Lower leg skin (tissue), 3 donors: ENCODE data around the gene CAPN1.

Experiments
- POLR2A ChIP-seq, 2 donors: fragments of 450-650 bp; IDR thresholded peaks; one replicate each; pipeline ENCODE4 v1.6.1; 2016 to 2017; ENCODE audit warnings: antibody characterized with exemption in 2 of 2, mild to moderate bottlenecking in 1 of 2, moderate library complexity in 1 of 2
- TF ChIP-seq, protein P1 (sequence below), 3 donors: fragments of 450-650 bp; IDR thresholded peaks; one replicate each; pipeline ENCODE4 v1.5.1; 2016; ENCODE audit warnings: antibody characterized with exemption in 3 of 3, mild to moderate bottlenecking in 3 of 3, moderate library complexity in 2 of 3

DNA sequence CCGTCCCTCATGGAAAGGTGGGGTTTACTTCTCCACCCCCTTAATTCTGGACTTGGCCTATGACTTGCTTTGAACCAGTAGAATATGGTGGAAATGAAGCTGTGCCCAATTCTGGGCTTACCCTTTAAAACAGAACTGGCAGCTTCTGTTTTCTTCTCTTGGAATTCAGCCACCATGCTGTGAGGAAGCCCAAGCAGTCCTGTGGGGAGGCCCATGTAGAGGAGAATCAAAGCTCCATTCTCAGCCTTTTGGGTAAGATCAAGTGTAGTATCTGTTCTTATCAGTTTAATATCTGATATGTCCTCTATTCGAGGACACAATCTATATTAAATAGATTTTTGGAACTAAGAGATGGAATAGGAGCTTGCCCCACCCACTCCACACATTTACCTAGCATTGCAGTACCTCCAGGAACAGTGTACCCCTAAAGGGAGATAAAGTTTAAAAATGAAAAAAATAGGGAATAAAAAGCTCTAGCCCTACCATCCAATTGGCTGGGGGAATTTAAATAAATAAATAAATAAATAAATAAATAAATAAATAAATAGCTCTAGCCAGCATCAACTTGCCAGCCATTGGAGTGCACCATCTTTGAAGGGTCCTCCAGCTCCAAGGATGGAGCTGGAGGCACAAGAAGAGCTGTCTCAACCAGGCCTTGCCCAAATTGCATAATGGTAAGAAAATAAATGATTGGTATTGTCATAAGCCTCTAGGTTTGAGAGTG, 34.2 kb upstream of the CAPN1 start:
- TF ChIP-seq, protein P1, sequence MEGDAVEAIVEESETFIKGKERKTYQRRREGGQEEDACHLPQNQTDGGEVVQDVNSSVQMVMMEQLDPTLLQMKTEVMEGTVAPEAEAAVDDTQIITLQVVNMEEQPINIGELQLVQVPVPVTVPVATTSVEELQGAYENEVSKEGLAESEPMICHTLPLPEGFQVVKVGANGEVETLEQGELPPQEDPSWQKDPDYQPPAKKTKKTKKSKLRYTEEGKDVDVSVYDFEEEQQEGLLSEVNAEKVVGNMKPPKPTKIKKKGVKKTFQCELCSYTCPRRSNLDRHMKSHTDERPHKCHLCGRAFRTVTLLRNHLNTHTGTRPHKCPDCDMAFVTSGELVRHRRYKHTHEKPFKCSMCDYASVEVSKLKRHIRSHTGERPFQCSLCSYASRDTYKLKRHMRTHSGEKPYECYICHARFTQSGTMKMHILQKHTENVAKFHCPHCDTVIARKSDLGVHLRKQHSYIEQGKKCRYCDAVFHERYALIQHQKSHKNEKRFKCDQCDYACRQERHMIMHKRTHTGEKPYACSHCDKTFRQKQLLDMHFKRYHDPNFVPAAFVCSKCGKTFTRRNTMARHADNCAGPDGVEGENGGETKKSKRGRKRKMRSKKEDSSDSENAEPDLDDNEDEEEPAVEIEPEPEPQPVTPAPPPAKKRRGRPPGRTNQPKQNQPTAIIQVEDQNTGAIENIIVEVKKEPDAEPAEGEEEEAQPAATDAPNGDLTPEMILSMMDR (IDR thresholded peaks at IDR 0.05): no peak
- TF ChIP-seq POLR2A (IDR thresholded peaks at IDR 0.05): no peak
